ENCODE measurements around the gene DOCK11.

DNA sequence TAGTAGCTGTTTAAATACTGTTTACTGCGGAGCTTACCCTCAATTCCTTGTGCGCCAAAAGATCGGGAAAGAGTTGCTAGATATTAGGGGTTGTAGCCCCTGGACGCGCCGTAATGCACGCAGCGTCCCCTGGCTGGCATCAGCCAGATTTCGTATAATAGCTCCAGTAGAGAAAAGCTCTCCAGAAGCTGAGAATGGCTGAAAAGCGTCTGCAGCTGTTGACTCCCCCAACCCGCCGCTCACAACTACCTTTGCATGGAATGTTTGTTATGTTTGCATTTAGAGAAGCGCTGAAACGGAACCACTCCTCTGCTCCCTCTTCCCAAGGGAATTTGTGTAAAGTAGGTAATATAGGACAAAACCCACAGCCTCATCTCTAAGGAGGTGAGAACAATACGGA lies 3.7 kb downstream of the DOCK11 start:
- TF ChIP-seq MYC (IDR thresholded peaks at IDR 0.05; ENCODE audit: low read depth, low read length) = no peak
- TF ChIP-seq, protein P1, sequence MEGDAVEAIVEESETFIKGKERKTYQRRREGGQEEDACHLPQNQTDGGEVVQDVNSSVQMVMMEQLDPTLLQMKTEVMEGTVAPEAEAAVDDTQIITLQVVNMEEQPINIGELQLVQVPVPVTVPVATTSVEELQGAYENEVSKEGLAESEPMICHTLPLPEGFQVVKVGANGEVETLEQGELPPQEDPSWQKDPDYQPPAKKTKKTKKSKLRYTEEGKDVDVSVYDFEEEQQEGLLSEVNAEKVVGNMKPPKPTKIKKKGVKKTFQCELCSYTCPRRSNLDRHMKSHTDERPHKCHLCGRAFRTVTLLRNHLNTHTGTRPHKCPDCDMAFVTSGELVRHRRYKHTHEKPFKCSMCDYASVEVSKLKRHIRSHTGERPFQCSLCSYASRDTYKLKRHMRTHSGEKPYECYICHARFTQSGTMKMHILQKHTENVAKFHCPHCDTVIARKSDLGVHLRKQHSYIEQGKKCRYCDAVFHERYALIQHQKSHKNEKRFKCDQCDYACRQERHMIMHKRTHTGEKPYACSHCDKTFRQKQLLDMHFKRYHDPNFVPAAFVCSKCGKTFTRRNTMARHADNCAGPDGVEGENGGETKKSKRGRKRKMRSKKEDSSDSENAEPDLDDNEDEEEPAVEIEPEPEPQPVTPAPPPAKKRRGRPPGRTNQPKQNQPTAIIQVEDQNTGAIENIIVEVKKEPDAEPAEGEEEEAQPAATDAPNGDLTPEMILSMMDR (IDR thresholded peaks at IDR 0.05; ENCODE audit: low read depth, low read length) = no peak
- no peak for TF ChIP-seq POLR2A (IDR thresholded peaks at IDR 0.05; ENCODE audit: extremely low read depth, insufficient read length)

Data from NB4 (cell line).